AG04449 (cell line): ENCODE results near the gene HNRNPK.

Source experiments
- CTCF ChIA-PET: fragments of 350-600 bp; formaldehyde crosslinking; extraction: SDS; loops from one replicate; lab custom pipeline; 2021; ENCODE audit warnings: antibody characterized with exemption; lab: Yijun Ruan, JAX
- POLR2A ChIA-PET: fragments of 400-600, 350-600 bp; formaldehyde crosslinking; extraction: SDS; loops from one replicate; lab custom pipeline; 2020; ENCODE audit warnings: antibody characterized with exemption, inconsistent platforms; lab: Yijun Ruan, JAX
- DNase-seq: peaks from one replicate; pipeline ENCODE4 v3.0.0-alpha.2; 2010; ENCODE audit warnings: low read depth, low spot score
- H3K4me3 ChIP-seq: 2 replicates; pipeline ENCODE4 v1.5.1; 2011; ENCODE audit warnings: low read depth, mild to moderate bottlenecking, control low read depth, low read length
- TF ChIP-seq, protein P1 (sequence below): IDR thresholded peaks from one replicate; pipeline ENCODE4 v1.5.1; 2011; ENCODE audit warnings: mild to moderate bottlenecking, moderate library complexity, low read length, control low read depth, inconsistent platforms; ENCODE audit not compliant: insufficient read depth; ENCODE audit errors: missing control alignments

Gene HNRNPK

DNA sequence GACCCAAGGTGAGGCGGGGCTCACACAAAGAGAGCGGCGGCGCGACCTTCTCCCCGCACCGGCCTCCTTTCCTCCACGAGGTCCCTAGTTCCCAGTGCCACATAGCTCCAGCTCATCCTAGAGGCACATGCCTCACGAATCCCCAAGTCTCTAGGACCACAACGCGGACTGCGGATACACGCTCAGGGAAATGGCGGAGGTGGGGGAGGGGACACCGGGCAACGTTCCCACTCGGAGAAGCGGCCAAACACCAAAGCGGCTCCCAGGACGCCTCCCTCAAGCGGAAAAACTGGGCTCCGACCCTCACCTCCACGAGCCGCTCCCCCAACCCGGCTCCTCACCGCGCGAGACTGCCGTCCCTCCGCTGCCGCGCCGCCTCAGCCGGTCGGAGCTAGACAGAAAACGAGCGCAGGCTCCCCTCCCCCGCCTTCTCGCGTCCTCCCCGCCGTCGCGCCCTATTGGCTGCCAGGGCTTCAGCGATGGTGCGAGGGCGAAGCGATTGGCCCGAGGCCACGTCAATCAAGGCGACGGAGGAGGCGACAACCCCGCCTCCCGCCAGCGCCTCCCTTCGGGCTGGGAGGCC lies at the start of gene HNRNPK:
Gene HNRNPK (minus strand): TSS at position 404 of the 583 bp plus-strand sequence. CDS start 1,963 bp downstream, outside the sequence.
- ChIA-PET POLR2A (interaction anchor here (0.6 to 2.2 kb wide), 12 partner anchors 14 to 316 kb away, joined by 3 to 8 read pairs (median 3); no protein-coding TSS in a partner anchor), CTCF (interaction anchor here (0.8 to 5.6 kb wide), 7 partner anchors 15 to 281 kb away, joined by 3 to 36 read pairs (median 4); partner anchors contain the start of gene UBQLN1)
- peak; percentile 88 for DNase-seq
- TF ChIP-seq, protein P1, sequence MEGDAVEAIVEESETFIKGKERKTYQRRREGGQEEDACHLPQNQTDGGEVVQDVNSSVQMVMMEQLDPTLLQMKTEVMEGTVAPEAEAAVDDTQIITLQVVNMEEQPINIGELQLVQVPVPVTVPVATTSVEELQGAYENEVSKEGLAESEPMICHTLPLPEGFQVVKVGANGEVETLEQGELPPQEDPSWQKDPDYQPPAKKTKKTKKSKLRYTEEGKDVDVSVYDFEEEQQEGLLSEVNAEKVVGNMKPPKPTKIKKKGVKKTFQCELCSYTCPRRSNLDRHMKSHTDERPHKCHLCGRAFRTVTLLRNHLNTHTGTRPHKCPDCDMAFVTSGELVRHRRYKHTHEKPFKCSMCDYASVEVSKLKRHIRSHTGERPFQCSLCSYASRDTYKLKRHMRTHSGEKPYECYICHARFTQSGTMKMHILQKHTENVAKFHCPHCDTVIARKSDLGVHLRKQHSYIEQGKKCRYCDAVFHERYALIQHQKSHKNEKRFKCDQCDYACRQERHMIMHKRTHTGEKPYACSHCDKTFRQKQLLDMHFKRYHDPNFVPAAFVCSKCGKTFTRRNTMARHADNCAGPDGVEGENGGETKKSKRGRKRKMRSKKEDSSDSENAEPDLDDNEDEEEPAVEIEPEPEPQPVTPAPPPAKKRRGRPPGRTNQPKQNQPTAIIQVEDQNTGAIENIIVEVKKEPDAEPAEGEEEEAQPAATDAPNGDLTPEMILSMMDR, result peak; percentile 12
- peak within 1 kb of the TSS; percentile 73 for H3K4me3 ChIP-seq

DNA sequence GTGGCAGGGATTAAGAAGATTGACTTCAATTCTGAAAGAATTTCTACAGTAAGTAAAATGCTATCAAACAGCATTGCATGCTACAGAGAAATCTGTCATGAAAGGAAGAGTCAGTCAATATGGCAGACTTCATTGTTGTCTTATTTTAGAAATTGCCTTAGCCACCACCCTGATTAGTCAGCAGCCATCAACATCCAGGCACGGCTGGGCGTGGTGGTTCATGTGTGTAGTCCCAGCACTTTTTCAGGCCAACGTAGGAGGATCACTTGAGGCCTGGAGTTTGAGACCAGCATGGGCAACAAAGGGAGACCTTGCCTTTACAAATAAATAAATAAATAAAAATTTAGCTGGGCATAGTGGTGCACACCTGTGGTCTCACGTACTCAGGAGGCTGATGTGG lies 47.2 kb upstream of the HNRNPK start:
- POLR2A ChIA-PET, result no interaction called here
- TF ChIP-seq, protein P1, result no peak
- no peak overlapping the region for H3K4me3 ChIP-seq
- DNase-seq, result no peak
- CTCF ChIA-PET, result no interaction called here

DNA sequence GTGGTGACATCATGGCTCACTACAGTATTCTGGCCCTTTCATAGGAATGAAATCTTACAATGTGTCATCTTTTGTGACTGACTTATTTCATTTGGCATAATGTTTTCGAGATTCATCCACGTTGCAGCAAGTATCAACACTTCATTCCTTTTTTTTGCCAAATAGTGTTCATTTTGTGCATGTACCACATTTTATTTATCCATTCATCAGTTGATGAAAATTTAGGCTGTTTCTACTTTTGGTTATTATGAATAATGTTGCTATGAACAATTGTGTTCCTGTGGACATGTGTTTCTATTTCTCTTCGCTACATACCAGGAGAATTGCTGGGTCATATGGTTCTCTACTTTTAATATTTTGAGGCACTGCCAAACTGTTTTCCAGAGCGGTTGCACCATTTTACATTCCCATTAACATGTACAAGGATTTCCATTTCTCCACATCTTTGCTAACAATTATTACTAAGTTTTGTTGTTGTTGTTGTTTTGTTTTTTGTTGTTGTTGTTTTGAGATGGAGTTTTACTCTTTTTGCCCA lies 44.1 kb upstream of the HNRNPK start:
- ChIA-PET POLR2A (interaction anchor here (0.6 kb wide), 1 partner anchor 76 kb away, joined by 3 read pairs; no protein-coding TSS in a partner anchor), CTCF (no interaction called here)
- no peak for DNase-seq
- TF ChIP-seq, protein P1, result no peak
- H3K4me3 ChIP-seq, result no peak overlapping the region

DNA sequence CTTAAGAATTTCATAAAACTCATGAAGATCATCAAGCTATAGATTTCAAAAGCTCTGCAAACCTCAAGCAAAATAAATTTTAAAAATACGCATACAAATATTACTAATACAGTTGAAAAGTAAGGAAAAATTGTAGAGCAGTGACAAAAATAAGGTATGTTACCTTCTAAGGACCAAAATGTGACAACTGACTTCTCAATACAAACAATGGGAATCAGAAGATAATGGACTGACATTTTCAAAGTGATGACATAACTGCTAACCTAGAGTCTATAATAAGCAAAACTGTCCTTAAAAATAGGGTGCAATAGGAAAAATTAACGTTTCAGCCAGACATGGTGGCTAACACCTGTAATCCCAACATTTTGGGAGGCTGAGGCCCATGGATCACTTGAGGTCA lies 27.6 kb upstream of the HNRNPK start:
- POLR2A ChIA-PET, result no interaction called here
- no peak overlapping the region for H3K4me3 ChIP-seq
- TF ChIP-seq, protein P1, result no peak
- CTCF ChIA-PET, result no interaction called here
- no peak for DNase-seq

DNA sequence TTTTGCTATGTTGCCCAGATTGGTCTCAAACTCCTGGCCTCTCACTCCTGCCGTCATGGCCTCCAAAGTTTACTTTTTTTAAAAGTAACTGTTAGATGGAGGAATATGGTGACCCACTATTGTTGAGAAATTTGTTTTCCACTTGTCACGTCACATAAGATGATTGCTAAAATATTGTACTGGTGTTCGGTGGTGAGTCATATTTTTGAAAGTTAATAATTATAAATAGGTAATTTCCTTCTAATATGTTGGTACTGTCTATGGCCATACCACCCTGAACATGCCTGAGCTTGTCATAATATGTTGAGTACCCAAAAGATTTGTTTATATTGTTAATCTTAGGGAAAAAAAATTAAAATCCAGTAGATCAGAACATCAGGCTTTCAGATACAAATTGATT lies 23.2 kb upstream of the HNRNPK start:
- DNase-seq, result no peak
- ChIA-PET POLR2A (no interaction called here), CTCF (no interaction called here)
- TF ChIP-seq, protein P1, result no peak
- no peak overlapping the region for H3K4me3 ChIP-seq

DNA sequence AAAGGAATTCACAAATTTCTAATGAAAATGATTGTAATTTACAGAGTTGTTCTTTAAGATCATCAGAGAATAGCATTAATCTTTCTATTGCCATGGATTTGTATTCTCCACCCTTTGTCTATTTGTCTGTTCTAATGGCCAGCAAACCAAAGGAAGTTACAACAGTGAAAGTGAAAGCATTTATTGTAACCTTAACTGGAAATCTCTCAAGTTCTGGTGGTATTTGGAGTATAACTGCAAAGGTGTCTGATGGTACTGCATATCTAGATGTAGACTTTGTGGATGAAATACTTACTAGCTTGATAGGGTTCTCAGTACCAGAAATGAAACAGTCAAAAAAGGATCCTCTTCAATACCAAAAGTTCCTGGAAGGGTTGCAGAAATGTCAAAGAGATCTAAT lies 22.3 kb upstream of the HNRNPK start:
- DNase-seq, result no peak
- ChIA-PET POLR2A (no interaction called here), CTCF (interaction anchor here (0.5 kb wide), 1 partner anchor 317 kb away, joined by 3 read pairs; no protein-coding TSS in a partner anchor)
- TF ChIP-seq, protein P1, result no peak
- H3K4me3 ChIP-seq, result no peak overlapping the region
